ENCODE measurements around the gene CAMTA1. TPM values are rescaled to one million over a fixed set of nuclear protein-coding genes. Genes with fewer than 3 reads are reported as not detected.

Gene CAMTA1
- total RNA-seq, 2 donors from 2014 or later = 105 to 113 TPM

DNA sequence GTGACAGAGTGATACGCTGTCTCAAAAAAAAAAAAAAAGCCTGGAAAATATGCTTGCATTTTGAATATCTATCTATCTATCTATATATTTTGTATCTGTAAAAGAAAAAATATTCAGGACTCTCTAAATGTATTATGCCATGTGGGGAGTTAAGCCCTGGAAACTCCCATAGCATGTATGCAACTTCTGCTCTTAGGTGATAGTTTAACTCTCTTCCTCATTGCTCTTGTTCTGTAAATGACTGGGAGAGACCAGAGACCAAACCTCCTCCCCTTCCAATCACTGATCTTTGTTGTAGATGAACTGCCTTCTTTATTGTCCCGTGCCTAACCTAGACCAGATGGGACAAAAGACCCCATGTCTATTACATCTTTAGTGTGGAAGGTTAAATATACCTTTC is 37.6 kb upstream of the CAMTA1 start:
- TF ChIP-seq, protein P1, sequence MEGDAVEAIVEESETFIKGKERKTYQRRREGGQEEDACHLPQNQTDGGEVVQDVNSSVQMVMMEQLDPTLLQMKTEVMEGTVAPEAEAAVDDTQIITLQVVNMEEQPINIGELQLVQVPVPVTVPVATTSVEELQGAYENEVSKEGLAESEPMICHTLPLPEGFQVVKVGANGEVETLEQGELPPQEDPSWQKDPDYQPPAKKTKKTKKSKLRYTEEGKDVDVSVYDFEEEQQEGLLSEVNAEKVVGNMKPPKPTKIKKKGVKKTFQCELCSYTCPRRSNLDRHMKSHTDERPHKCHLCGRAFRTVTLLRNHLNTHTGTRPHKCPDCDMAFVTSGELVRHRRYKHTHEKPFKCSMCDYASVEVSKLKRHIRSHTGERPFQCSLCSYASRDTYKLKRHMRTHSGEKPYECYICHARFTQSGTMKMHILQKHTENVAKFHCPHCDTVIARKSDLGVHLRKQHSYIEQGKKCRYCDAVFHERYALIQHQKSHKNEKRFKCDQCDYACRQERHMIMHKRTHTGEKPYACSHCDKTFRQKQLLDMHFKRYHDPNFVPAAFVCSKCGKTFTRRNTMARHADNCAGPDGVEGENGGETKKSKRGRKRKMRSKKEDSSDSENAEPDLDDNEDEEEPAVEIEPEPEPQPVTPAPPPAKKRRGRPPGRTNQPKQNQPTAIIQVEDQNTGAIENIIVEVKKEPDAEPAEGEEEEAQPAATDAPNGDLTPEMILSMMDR (IDR thresholded peaks at IDR 0.05) = no peak
- H3K27me3 ChIP-seq (replicated peaks; ENCODE audit: insufficient read depth) = no peaks in the 10 kb centered on the region
- no peaks in the 10 kb centered on the region for H3K9me3 ChIP-seq
- DNase-seq (ENCODE audit: low spot score) = no peak
- H3K4me3 ChIP-seq = no peak overlapping the region
- H3K36me3 ChIP-seq = no peaks in the 10 kb centered on the region
- no peak for ATAC-seq (ENCODE audit: insufficient number of reproducible peaks, low FRiP score, low read depth)
- H3K4me1 ChIP-seq (ENCODE audit: control insufficient read depth in 1 of 2, low read depth in 2 of 2) = peaks cover 16 to 18% of the 10 kb centered on the region in 2 donors
- H3K27ac ChIP-seq = no peak overlapping the region

DNA sequence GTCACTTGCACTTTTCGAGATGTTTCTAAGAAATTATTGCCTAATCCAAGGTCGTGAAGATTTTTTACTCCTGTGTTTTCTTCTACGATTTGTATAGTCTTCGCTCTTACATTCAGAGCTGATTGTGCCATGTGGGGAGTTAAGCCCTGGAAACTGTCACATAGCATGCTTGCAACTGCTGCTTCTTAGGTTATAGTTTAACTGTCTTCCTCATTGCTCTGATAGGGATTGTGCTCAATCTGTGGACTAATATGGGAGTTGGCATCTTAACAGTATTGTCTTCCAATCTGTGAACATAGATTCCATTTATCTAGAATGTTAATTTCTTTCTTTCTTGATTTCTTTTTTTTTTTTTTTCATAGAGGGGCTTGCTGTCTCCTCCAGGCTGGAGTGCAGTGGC is 34.8 kb upstream of the CAMTA1 start:
- Histone ChIP-seq H3K4me1 (ENCODE audit: control insufficient read depth in 1 of 2, low read depth in 2 of 2) (no peaks in the 10 kb centered on the region), H3K4me3 (no peak overlapping the region), H3K9me3 (no peaks in the 10 kb centered on the region), H3K36me3 (no peaks in the 10 kb centered on the region), H3K27me3 (replicated peaks; ENCODE audit: insufficient read depth) (no peaks in the 10 kb centered on the region), H3K27ac (no peak overlapping the region)
- ATAC-seq (ENCODE audit: insufficient number of reproducible peaks, low FRiP score, low read depth) = no peak
- no peak for DNase-seq (ENCODE audit: low spot score)
- TF ChIP-seq, protein P1 (IDR thresholded peaks at IDR 0.05) = no peak

DNA sequence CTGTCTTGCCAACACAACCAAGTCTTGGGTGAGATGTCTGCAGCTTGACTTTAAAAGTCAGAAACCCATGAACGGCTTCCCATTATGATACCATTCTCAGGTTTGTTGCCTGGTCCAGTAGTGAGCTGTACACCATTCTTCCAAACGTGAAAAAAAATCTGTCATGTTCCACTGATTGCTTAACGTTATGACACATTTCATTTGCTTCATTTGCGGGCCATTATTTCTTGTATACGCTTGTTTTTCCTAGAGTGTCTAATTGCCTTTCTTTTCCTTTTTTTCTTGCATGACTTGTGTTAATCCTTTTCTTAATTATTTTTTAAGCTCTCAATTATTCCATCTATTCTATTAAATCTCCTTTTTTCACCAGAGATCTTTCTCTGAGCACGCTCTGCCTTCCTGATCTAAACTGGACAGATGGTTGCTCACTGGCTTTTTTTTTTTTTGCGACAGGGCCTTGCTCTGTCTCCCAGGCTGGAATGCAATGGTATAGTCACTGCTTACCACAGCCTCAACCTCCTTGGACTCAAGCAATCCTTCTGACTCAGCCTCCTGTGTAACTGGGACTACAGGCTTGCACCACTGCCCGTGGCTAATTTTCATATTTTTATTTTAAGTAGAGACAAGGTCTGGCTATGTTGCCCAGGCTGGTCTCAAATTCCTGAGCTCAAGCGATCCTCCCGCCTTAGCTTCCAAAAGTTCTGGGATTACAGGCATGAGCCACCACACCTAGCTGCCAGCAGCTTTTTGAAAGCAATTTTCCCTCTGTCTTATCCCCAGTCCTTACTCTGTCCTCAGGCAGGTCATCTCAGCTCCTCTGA is 31.7 kb upstream of the CAMTA1 start:
- Histone ChIP-seq H3K27me3 (replicated peaks; ENCODE audit: insufficient read depth) (no peaks in the 10 kb centered on the region), H3K27ac (no peak overlapping the region), H3K4me1 (ENCODE audit: control insufficient read depth in 1 of 2, low read depth in 2 of 2) (no peaks in the 10 kb centered on the region), H3K36me3 (no peaks in the 10 kb centered on the region), H3K9me3 (no peaks in the 10 kb centered on the region), H3K4me3 (no peak overlapping the region)
- TF ChIP-seq, protein P1 (IDR thresholded peaks at IDR 0.05) = no peak
- ATAC-seq (ENCODE audit: insufficient number of reproducible peaks, low FRiP score, low read depth) (no peak), DNase-seq (ENCODE audit: low spot score) (no peak)

DNA sequence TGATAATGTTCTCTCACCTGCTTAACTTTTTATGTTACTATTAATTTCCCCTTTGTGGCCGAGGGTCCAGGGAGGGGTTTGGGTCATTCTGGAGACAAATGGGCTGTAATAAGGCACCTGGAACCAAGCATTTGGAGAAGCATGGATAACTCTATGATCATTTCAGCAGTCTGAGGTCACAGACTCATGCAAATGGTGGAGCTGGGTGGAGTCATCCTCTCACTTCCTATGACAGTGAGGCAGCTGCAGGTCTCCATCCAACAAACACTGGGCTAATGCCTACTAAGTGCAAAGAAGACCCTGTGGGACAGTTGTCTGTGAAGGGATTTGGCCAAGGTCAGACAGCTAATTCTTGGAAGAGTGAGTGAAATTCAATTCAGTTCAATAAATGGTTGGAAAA is 28.8 kb upstream of the CAMTA1 start:
- H3K36me3 ChIP-seq = no peaks in the 10 kb centered on the region
- H3K27ac ChIP-seq = no peak overlapping the region
- TF ChIP-seq, protein P1 (IDR thresholded peaks at IDR 0.05) = no peak
- ATAC-seq (ENCODE audit: insufficient number of reproducible peaks, low FRiP score, low read depth) (no peak), DNase-seq (ENCODE audit: low spot score) (no peak)
- H3K4me3 ChIP-seq = no peak overlapping the region
- no peaks in the 10 kb centered on the region for H3K27me3 ChIP-seq (replicated peaks; ENCODE audit: insufficient read depth)
- no peaks in the 10 kb centered on the region for H3K4me1 ChIP-seq (ENCODE audit: control insufficient read depth in 1 of 2, low read depth in 2 of 2)
- H3K9me3 ChIP-seq = no peaks in the 10 kb centered on the region

DNA sequence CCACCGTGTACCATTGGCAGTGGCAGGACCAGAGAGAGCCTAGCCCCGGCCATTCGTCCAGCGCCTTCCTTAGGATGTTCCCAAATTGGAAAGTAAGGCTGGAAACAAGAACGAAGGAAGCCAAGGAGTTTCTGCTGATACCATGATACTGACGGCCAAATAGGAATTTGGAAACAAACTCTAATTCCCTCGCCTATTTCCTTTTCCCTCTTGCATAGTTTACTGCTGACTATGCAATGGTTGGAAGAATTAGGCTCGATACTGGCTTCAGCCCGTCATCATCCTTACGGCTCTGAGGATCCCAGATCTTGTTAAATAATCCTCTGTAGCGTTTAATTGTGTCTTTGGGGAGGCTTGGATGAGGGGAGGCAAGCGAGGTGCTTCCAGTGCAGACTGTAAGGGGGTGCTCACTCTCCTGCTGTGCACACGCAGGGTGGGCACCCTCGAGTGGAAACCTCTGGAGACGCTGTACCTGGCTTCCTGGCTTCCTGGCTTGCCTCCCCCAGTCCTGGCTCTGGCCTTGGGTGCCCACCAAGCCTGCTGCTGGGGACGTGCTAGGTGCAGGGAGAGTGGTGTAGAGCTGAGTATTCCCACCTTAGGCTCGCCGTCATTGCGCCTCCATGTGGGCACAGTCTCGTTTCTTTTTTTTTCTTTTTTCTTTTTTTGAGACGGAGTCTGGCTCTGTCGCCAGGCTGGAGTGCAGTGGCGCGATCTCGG is 27.4 kb upstream of the CAMTA1 start:
- H3K27me3 ChIP-seq (replicated peaks; ENCODE audit: insufficient read depth) = no peaks in the 10 kb centered on the region
- ATAC-seq (ENCODE audit: insufficient number of reproducible peaks, low FRiP score, low read depth) (no peak), DNase-seq (ENCODE audit: low spot score) (no peak)
- no peak overlapping the region for H3K4me3 ChIP-seq
- H3K9me3 ChIP-seq = no peaks in the 10 kb centered on the region
- TF ChIP-seq, protein P1 (IDR thresholded peaks at IDR 0.05) = no peak
- no peaks in the 10 kb centered on the region for H3K4me1 ChIP-seq (ENCODE audit: control insufficient read depth in 1 of 2, low read depth in 2 of 2)
- H3K36me3 ChIP-seq = no peaks in the 10 kb centered on the region
- no peak overlapping the region for H3K27ac ChIP-seq
